CD14-positive monocyte (primary cell): Measurements from ENCODE around the gene BHLHE23. TPM values are rescaled to one million over a fixed set of nuclear protein-coding genes. Genes with fewer than 3 reads are reported as not detected.
A peak's percentile ranks its signal among the peaks of the same experiment; 100 is the strongest.

Source experiments
- DNase-seq, 3 donors: peaks; one replicate each; pipeline ENCODE4 v3.0.0-alpha.2; 2011 to 2022
- H2AFZ ChIP-seq: 2 replicates; pipeline ENCODE4 v1.6.0; 2012; ENCODE audit warnings: mild to moderate bottlenecking, low read depth, low read length, inconsistent platforms; ENCODE audit not compliant: insufficient read depth, poor library complexity, severe bottlenecking
- H3K27ac ChIP-seq, 2 donors: 1 replicate in 1 of 2; 2 replicates in 1 of 2; pipeline ENCODE4 v1.5.1; 2012 to 2013; ENCODE audit warnings: low read length in 2 of 2, control low read depth in 1 of 2, inconsistent platforms in 1 of 2, low read depth in 1 of 2, mild to moderate bottlenecking in 1 of 2
- H3K27me3 ChIP-seq, 2 donors: one replicate each; pipeline versions ENCODE4 v1.6.0 to v1.6.1; 2011 to 2013; ENCODE audit warnings: low read length in 2 of 2; ENCODE audit not compliant: control insufficient read depth in 2 of 2, insufficient read depth in 2 of 2
- H3K36me3 ChIP-seq, 2 donors: replicated peaks in 1 of 2; 1 replicate in 1 of 2; 2 replicates in 1 of 2; pipeline versions ENCODE4 v1.5.1 to v1.6.1; 2012 to 2013; ENCODE audit warnings: low read length in 2 of 2, control low read depth in 1 of 2, inconsistent platforms in 1 of 2, mild to moderate bottlenecking in 1 of 2; ENCODE audit not compliant: insufficient read depth in 2 of 2, control insufficient read depth in 1 of 2
- H3K4me1 ChIP-seq, 2 donors: 1 replicate in 1 of 2; 2 replicates in 1 of 2; pipeline versions ENCODE4 v1.5.1 to v1.6.1; 2012 to 2013; ENCODE audit warnings: low read length in 2 of 2, control low read depth in 1 of 2, inconsistent platforms in 1 of 2, mild to moderate bottlenecking in 1 of 2, moderate library complexity in 1 of 2; ENCODE audit not compliant: insufficient read depth in 2 of 2, control insufficient read depth in 1 of 2
- H3K4me2 ChIP-seq: replicated peaks from 2 replicates; pipeline ENCODE3; 2012; ENCODE audit warnings: low read length, moderate library complexity, mild to moderate bottlenecking; ENCODE audit not compliant: poor library complexity, severe bottlenecking; ENCODE audit errors: extremely low read depth
- H3K4me3 ChIP-seq, 3 experiments: fragments of 200-600 bp in 1 of 3; sonication (generic) in 1 of 3; replicated peaks in 1 of 3; 1 replicate in 2 of 3; 2 replicates in 1 of 3; pipeline ENCODE4 v1.5.1; 2011 to 2013; ENCODE audit warnings: low read length in 3 of 3, mild to moderate bottlenecking in 3 of 3, control low read depth in 2 of 3, low read depth in 2 of 3, inconsistent platforms in 1 of 3, moderate library complexity in 1 of 3
- H3K79me2 ChIP-seq: 2 replicates; pipeline ENCODE4 v1.6.0; 2012; ENCODE audit warnings: mild to moderate bottlenecking, control low read depth, inconsistent platforms, low read length, moderate library complexity; ENCODE audit not compliant: insufficient read depth
- H3K9ac ChIP-seq: 2 replicates; pipeline ENCODE4 v1.6.0; 2017; ENCODE audit warnings: low read length, mild to moderate bottlenecking; ENCODE audit not compliant: insufficient read depth, poor library complexity, severe bottlenecking
- H3K9me3 ChIP-seq, 2 donors: replicated peaks in 1 of 2; 1 replicate in 1 of 2; 2 replicates in 1 of 2; pipeline versions ENCODE4 v1.5.1 to v1.6.1; 2012 to 2013; ENCODE audit warnings: low read length in 2 of 2, control low read depth in 1 of 2; ENCODE audit not compliant: control insufficient read depth in 1 of 2, insufficient read depth in 1 of 2
- H4K20me1 ChIP-seq: 2 replicates; pipeline ENCODE4 v1.6.0; 2012; ENCODE audit warnings: mild to moderate bottlenecking, low read length, control low read depth, moderate library complexity; ENCODE audit not compliant: insufficient read depth
- H3K27ac Mint-ChIP-seq, 7 donors: one replicate each; pipeline ENCODE4 v1.8.0; 2020; ENCODE audit warnings: mild to moderate bottlenecking in 7 of 7, mixed read lengths in 7 of 7, moderate library complexity in 6 of 7, inconsistent platforms in 2 of 7
- H3K27me3 Mint-ChIP-seq, 3 donors: one replicate each; pipeline ENCODE4 v1.8.0; 2021 to 2022; ENCODE audit warnings: low read depth in 3 of 3, mild to moderate bottlenecking in 3 of 3, mixed read lengths in 3 of 3, moderate library complexity in 3 of 3, inconsistent platforms in 1 of 3
- H3K36me3 Mint-ChIP-seq, 2 donors: one replicate each; pipeline ENCODE4 v1.8.0; 2020; ENCODE audit warnings: mixed read lengths in 2 of 2, inconsistent platforms in 1 of 2, mild to moderate bottlenecking in 1 of 2
- H3K4me1 Mint-ChIP-seq: one replicate; pipeline ENCODE4 v1.8.0; 2020; ENCODE audit warnings: mild to moderate bottlenecking, mixed read lengths
- H3K4me3 Mint-ChIP-seq, 2 donors: one replicate each; pipeline ENCODE4 v1.8.0; 2020; ENCODE audit warnings: mild to moderate bottlenecking in 2 of 2, mixed read lengths in 2 of 2, moderate library complexity in 1 of 2
- H3K9me3 Mint-ChIP-seq, 7 donors: one replicate each; pipeline ENCODE4 v1.8.0; 2020 to 2022; ENCODE audit warnings: mixed read lengths in 7 of 7, mild to moderate bottlenecking in 6 of 7, moderate library complexity in 6 of 7, inconsistent platforms in 2 of 7
- CTCF ChIP-seq: fragments of 200-600 bp; IDR thresholded peaks from one replicate; pipeline ENCODE4 v1.8.0; 2022; ENCODE audit warnings: antibody characterized with exemption, mild to moderate bottlenecking
- WGBS: methylation state at CpG from one replicate; pipeline ENCODE4 v1.1.5; 2013; ENCODE audit warnings: missing lambda C conversion rate; ENCODE audit not compliant: insufficient coverage; 5-methylcytosine and 5-hydroxymethylcytosine counted together
- intact Hi-C, 2 donors: fragments of 100-400 bp; cut with micrococcal nuclease; formaldehyde crosslinking; loops; one replicate each; pipeline versions ENCODE4 v1.15.0 to v1.15.1; 2023
- polyA plus RNA-seq, 3 donors: library from polyadenylated mRNA; depleted of rRNA in 1 of 3; unstranded in 2 of 3; stranded (reverse) in 1 of 3; fragments of 300-500 nt in 2 of 3; fragments of >200 nt in 1 of 3; fragmentation: Illumina TruSeq in 2 of 3; gene quantifications; 1 replicate in 2 of 3; 2 replicates in 1 of 3; pipeline ENCODE4 v1.2.3, GENCODE V29; 2012 to 2021

BHLHE23 gene
- polyA plus RNA-seq, 3 donors: not detected

GRCh38 chr20:63005862-63006539 is 763 bp downstream of the BHLHE23 start:
- no peak for TF ChIP-seq CTCF
- no peaks in the 10 kb centered on the region for H4K20me1 ChIP-seq
- no peaks in the 10 kb centered on the region for H3K36me3 ChIP-seq
- H3K79me2 ChIP-seq: no peaks in the 10 kb centered on the region
- Mint-ChIP-seq H3K27ac (no peak overlapping the region), H3K27me3 (peaks cover 78 to 95% (median 89%) of the 10 kb centered on the region in 3 donors), H3K9me3 (peaks cover 0 to 28% (median 3%) of the 10 kb centered on the region in 7 donors), H3K4me1 (peaks cover 5% of the 10 kb centered on the region), H3K36me3 (peaks cover 0 to 4% of the 10 kb centered on the region in 2 donors), H3K4me3 (peak overlapping the region in 1 of 2 donors; percentile 68)
- no peak overlapping the region for H2AFZ ChIP-seq
- WGBS: 6% methylated on average over 90 of the region's 90 CpGs
- H3K4me3 ChIP-seq: no peak overlapping the region
- peaks cover 5 to 11% of the 10 kb centered on the region in 2 donors for H3K4me1 ChIP-seq
- H3K4me2 ChIP-seq: no peak overlapping the region
- H3K27ac ChIP-seq: no peak overlapping the region
- DNase-seq: no peak
- no peak overlapping the region for H3K9ac ChIP-seq
- peaks cover 51 to 91% of the 10 kb centered on the region in 2 donors for H3K27me3 ChIP-seq
- intact Hi-C loops: no loop called here
- H3K9me3 ChIP-seq: peaks cover 0 to 30% of the 10 kb centered on the region in 2 donors

- Histone ChIP-seq H3K79me2 (no peaks in the 10 kb centered on the region), H3K27ac (no peak overlapping the region), H3K36me3 (no peaks in the 10 kb centered on the region), H4K20me1 (no peaks in the 10 kb centered on the region), H3K9me3 (peaks cover 0 to 28% of the 10 kb centered on the region in 2 donors), H2AFZ (no peak overlapping the region), H3K4me2 (no peak overlapping the region), H3K4me3 (no peak overlapping the region), H3K4me1 (peaks cover 5 to 11% of the 10 kb centered on the region in 2 donors), H3K27me3 (peaks cover 48 to 90% of the 10 kb centered on the region in 2 donors), H3K9ac (no peak overlapping the region)
- H3K36me3 Mint-ChIP-seq: peaks cover 0 to 3% of the 10 kb centered on the region in 2 donors
- peaks cover 81 to 95% (median 86%) of the 10 kb centered on the region in 3 donors for H3K27me3 Mint-ChIP-seq
- H3K4me1 Mint-ChIP-seq: peaks cover 4% of the 10 kb centered on the region
- TF ChIP-seq CTCF: no peak
- no peak overlapping the region for H3K27ac Mint-ChIP-seq
- no peak for DNase-seq
- intact Hi-C loops: no loop called here
- WGBS: 9% methylated on average over 43 of the region's 43 CpGs
- peaks cover 0 to 25% (median 3%) of the 10 kb centered on the region in 7 donors for H3K9me3 Mint-ChIP-seq
- H3K4me3 Mint-ChIP-seq: peak overlapping the region in 1 of 2 donors; percentile 68
Measured at GRCh38 chr20:63005365-63005861, 1.4 kb downstream of the BHLHE23 start.
